SH-SY5Y (cell line): ENCODE results near the gene SLC7A6OS.

Experiments
- GATA2 ChIP-seq: IDR thresholded peaks from 2 replicates; pipeline ENCODE4 v1.6.1; 2011; ENCODE audit warnings: mild to moderate bottlenecking, low read depth, low read length
- GATA3 ChIP-seq: IDR thresholded peaks from 2 replicates; pipeline ENCODE4 v1.6.1; 2011; ENCODE audit warnings: low read depth, mild to moderate bottlenecking, low read length, moderate library complexity

Gene SLC7A6OS

GRCh38 chr16:68310774-68311511 lies at the start of gene SLC7A6OS, which contains the start of gene PRMT7:
SLC7A6OS (minus strand) TSS chr16:68310946; CDS start chr16:68310926, 20 bp downstream.
PRMT7 (plus strand) TSS chr16:68311019; CDS start chr16:68315980, 4,961 bp downstream.
- no peak for TF ChIP-seq GATA2
- no peak for TF ChIP-seq GATA3

GRCh38 chr16:68359398-68360191 lies 48.8 kb upstream of the SLC7A6OS start:
- TF ChIP-seq GATA2 = no peak
- TF ChIP-seq GATA3 = no peak

- TF ChIP-seq GATA2 (no peak), GATA3 (no peak)
Measured at GRCh38 chr16:68358951-68359350, 48.2 kb upstream of the SLC7A6OS start.

- TF ChIP-seq GATA2 (no peak), GATA3 (no peak)
Measured at GRCh38 chr16:68357923-68358322, 47.2 kb upstream of the SLC7A6OS start.

GRCh38 chr16:68357521-68357922 lies 46.8 kb upstream of the SLC7A6OS start:
- TF ChIP-seq GATA2 (no peak), GATA3 (no peak)

GRCh38 chr16:68356919-68357286 lies 46.2 kb upstream of the SLC7A6OS start:
- TF ChIP-seq GATA2 (no peak), GATA3 (no peak)

GRCh38 chr16:68356249-68356918 lies 45.6 kb upstream of the SLC7A6OS start:
- TF ChIP-seq GATA2 = no peak
- TF ChIP-seq GATA3 = no peak

- no peak for TF ChIP-seq GATA2
- TF ChIP-seq GATA3 = no peak
Measured at GRCh38 chr16:68355447-68356248, 44.9 kb upstream of the SLC7A6OS start.

GRCh38 chr16:68354816-68355215 lies 44.1 kb upstream of the SLC7A6OS start:
- TF ChIP-seq GATA2 = no peak
- TF ChIP-seq GATA3 = no peak

- TF ChIP-seq GATA2 = no peak
- no peak for TF ChIP-seq GATA3
Measured at GRCh38 chr16:68353366-68353765, 42.6 kb upstream of the SLC7A6OS start.

- TF ChIP-seq GATA2 (no peak), GATA3 (no peak)
Measured at GRCh38 chr16:68351991-68352431, 41.3 kb upstream of the SLC7A6OS start.

GRCh38 chr16:68351463-68351862 lies 40.7 kb upstream of the SLC7A6OS start:
- TF ChIP-seq GATA2 (no peak), GATA3 (no peak)

- TF ChIP-seq GATA3 (no peak), GATA2 (no peak)
Measured at GRCh38 chr16:68350813-68351350, 40.1 kb upstream of the SLC7A6OS start.

- TF ChIP-seq GATA2 (no peak), GATA3 (no peak)
Measured at GRCh38 chr16:68349838-68350410, 39.2 kb upstream of the SLC7A6OS start.
